HUDEP-2 (cell line): ENCODE results near the gene DLGAP4.
"Not testable (repeated sequence)": the region's sequence is repeated elsewhere in the genome, so short reads cannot be mapped to it uniquely, and the experiment has no call there.

Source experiments
- DNase-seq, 76 experiments: peaks; one replicate each; lab custom pipeline; 2025; ENCODE audit not compliant: unreplicated experiment in 76 of 76; lab: John Stamatoyannopoulos, UW

Gene DLGAP4

DNA sequence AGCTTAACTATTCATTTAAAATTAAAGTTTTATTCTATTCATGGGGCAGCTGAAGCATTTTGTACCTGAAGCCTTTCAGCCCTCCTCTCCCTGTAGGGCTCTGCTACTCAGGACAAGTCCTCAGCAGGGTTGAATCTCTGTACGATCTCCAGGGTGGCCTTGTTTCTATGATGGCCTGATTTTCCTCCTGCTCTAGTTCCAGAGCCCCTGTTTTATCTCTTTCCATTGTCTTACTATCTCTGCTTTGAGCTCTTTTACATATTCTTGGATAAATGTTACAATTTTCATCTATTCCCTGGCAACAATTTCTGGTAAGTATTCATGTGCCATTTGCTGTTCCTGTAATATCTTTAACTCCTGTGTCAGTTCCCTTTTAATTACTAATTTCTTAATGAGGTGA is 215.4 kb downstream of the DLGAP4 start:
- no peak for DNase-seq

DNA sequence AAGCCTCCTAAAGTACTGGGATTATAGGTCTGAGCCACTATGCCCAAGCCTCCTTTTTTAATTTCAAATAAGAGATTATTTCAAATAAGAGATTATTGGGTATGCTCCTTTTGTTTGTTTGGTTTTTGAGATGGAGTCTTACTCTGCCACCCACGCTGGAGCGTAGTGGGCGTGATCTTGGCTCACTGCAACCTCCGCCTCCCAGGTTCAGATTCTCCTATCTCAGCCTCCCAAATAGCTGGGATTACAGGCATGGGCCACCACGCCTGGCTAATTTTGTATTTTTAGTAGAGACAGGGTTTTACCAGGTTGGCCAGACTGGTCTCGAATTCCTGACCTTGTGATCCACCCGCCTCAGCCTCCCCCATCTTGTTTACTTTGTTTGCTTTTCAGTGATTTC is 216.3 kb downstream of the DLGAP4 start:
- not testable (repeated sequence) for DNase-seq

DNA sequence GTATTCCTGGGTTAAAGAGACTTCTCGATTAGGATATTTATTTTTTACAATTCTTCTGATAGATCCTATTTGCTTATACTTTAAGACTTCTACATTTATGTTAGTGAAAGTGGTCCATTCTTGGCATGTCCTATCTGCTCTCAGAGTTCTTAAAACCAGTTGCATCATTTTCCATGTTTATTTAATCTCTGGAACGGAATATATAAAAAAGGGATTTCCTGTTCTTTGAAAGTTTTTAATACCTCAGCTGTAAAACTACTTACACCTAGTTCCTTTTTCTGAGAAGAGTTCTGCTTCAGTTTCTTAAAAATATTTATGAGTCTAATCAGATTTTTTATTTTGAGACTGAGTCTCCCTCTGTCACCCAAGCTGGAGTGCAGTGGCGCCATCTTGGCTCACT is 217.2 kb downstream of the DLGAP4 start:
- no peak for DNase-seq

DNA sequence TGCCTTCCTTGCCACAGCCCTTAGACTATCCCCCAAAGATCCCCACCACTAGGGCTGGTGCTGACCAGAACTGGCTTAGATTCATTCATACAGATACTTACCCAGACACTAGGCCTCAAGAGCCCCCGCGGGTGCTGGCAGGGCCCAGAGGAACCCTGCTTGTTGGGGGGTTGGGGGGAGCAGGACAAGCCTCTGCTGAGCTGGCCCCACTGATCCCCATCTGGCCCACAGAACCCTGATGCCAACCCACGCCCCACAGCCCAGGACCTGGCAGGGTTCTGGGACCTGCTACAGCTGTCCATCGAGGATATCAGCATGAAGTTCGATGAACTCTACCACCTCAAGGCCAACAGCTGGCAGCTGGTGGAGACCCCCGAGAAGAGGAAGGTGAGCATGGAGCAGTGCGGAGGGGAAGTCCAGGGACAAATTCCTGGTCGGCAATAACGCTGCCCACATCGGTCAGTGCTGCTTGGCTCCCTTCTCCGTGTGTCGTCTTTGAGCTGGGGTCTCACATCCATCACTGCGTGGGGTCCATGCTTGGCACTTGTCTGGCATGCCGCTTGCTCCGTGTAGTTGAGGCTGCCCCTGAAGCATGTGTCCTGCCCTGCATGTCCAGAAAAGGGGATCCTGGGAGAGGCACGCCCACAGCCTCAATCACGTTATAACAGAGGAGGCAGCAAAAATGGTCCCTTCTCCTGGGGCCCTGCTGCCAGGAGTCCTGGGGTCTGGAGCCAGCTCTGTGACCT is 219.7 kb downstream of the DLGAP4 start:
- no peak for DNase-seq

DNA sequence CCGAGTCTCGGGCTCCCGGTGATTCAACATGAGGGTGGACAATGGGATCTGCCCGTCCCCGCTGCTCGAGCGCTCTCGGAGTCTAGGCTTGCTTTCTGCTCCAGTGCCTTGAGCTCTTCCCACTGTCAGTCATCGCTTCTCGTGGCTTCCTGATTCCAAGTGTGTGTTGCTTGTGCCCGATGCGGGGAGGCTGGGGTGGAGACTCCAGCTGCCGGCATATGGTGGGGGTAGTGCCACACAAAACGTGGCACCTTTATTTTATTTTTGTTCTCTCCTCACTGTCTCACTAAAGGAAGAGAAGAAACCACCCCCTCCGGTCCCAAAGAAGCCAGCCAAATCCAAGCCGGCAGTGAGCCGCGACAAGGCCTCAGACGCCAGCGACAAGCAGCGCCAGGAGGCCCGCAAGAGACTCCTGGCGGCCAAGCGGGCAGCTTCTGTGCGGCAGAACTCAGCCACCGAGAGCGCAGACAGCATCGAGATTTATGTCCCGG is 220.4 kb downstream of the DLGAP4 start:
- no peak for DNase-seq

DNA sequence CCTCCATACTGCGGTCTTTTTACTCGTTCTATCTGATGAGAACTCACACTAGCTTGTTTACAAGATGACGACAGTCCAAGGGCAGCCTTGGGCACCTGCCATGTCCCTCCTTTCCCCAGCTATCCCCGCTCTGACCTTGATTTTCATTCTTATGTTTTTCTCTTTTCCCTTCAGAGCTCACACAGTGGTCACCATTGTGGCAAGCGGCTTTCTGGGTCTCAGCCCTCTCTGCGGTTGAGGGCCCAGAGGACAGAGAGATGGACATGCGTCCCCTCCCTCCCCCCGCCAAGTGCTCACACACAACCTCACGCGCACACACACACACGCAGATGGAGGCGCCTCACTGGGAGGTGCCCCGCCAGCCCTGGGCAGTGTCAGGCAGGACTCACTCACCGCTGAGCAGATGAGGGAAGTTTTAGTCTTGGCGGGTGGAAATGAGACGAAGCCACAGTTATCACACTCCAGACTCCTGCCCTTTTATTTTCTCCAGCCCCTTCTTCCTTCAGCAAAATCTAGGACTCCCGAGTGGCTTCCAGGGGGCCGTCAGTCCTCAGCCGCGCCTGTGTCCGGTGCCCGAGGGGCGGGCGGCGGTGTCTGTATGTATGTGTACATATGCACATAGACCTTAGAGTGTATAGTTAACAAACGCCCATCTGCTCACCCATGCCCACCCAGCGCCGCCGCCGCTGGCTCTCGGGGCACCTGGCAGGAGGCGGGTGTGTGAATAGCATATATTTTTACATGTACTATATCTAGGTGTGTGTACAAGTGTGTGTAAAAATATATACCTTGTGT is 221.4 kb downstream of the DLGAP4 start:
- DNase-seq = no peak

DNA sequence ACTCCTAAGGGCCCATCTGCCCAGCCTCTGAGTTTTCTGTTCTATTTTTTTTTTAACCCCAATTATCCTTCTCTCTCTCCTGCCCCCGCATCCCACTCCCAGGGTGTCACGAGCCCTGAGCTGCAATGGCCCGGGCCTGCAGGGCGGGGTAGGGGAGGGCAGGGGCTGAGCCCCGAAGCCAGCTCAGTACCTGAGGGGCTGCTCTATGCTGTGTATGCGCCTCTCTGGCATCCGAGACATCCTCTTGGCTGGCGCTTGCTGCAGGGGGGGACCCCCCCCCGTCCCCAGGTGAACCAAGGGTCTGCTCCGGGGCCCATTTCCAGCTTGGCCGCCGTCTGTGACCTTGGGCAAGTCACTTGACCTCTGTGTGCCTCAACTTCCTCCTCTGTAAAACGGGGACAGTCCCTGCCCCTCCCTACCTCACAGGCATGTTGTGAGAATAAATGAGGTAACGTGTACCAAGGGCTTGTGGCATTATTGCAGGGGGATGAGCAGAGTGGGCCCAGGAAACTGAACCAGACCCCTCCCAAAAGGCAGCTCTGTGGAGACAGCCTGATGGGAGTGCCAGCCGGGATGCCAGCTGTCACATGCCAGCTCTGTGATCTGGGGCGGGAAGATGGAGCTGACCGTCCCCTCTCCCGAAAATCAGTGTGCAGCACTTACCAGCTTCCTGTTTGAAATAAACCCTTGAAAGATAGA is 222.2 kb downstream of the DLGAP4 start:
- no peak for DNase-seq

DNA sequence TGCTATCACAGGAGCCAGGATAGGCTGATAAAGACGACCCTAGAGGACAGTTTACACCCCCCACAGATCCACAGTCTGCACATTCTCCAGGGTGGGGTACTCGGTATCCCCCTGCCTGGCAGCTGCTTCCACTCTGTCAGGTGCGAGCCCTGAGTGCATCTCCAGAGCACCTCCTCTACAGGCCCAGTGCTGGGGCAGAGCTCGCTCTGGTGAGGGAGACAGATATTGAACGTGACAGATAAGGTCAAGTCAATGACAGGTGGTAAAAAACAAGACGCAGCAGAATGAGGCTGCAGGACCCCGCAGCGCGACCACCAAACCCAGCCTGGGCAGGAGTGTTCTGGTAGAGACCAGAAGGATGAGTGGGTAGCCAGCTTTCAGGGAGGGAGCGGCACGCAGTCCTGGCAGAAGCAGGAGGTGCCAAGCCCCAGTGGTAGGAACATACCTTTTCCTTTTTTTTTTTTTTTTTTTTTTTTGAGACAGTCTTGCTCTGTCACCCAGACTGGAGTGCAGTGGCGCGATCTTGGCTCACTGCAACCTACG is 222.8 kb downstream of the DLGAP4 start:
- no peak for DNase-seq

DNA sequence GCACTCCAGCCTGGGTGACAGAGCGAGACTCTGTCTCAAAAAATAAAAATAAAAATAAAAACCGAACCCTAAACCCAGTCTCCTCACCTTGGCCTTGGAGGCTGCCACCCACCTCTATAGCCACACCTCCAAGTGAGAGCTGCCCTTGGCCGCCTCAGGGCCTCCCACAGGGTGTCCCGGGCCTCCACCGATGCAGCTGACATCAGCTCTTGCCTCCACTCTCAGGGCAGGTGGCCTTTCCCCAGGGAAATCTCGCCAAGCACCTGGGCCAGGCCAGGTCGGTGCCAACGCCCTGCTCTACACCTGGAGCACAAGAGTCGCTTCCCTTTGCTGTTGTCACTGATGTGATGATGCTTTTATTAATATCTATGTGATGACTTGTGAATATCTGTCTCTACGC is 226.2 kb downstream of the DLGAP4 start:
- no peak for DNase-seq

DNA sequence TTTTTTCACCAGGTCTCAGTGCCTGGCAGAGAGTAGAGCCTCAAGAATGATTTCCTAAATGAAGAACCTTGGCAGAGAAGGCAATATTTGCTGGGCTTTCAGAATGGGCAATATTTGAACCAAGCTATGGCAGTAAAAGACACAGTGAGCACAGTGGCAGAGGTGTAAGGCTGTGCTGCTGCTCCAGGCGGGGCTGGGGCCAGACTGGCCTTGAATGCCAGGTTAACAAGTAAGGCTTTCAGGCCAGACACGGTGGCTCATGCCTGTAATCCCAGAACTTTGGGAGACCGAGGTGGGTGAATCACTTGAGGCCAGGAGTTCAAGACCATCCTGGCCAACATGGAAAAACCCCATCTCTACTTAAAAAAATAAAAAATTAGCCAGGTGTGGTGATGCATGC is 226.7 kb downstream of the DLGAP4 start:
- no peak for DNase-seq

DNA sequence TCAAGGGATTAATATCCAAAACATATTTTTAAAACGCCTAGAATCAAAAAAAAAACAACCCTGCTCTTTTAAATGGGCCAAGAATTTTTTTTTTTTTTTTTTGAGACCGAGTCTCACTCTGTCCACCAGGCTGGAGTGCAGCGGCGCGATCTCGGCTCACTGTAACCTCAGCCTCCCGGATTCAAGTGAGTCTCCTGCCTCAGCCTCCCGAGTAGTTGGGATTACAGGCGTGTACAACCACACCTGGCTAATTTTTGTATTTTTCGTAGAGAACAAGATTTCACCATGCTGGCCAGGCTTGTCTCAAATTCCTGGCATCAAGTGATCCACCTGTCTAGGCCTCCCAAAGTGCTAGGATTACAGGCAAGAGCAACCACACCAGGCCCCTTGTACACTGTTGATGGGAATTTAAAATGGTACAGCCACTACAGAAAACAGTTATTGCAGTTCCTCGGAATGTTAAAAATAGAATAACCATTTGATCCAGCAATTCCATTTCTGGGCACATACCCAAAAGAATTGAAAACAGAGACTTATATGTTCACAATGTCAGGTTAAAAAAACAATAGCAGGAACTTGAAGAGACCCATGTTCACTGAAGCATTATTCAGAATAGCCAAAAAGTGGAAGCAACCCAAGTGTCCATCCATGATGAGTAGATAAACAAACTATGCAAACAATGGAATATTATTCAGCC is 232.0 kb downstream of the DLGAP4 start:
- DNase-seq = no peak

DNA sequence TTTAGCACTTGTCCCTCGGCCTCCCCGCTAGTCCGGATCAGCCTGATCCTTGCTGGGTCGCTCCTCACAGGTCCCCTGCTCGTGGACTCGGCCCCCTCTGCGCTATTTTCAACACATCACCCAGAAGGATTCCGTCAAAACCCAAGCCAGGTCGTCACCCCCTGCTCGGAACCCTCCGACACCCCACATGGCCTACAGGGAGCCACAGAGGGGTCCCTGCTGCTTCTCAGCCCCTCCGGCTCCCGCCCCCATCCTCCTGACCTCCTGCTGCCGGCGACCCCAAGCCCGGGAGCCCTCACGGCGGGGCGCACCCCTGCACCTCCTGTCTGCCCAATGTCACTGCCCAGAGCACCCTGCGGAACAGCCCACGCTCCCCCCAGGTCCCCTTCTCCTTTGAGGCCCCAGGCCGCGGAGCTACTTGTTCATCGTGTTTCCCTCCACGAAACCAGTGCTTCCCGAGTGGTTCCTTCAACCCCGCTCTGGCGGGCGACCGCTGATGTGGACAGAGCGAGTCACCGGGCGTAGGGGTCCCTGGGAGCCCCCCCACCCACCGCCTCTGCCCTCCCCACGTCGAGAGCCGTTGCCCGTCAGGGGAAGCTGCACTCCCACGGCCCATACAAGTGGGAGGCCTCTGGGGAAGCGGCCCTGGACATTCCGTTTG is 234.5 kb downstream of the DLGAP4 start:
- no peak for DNase-seq

DNA sequence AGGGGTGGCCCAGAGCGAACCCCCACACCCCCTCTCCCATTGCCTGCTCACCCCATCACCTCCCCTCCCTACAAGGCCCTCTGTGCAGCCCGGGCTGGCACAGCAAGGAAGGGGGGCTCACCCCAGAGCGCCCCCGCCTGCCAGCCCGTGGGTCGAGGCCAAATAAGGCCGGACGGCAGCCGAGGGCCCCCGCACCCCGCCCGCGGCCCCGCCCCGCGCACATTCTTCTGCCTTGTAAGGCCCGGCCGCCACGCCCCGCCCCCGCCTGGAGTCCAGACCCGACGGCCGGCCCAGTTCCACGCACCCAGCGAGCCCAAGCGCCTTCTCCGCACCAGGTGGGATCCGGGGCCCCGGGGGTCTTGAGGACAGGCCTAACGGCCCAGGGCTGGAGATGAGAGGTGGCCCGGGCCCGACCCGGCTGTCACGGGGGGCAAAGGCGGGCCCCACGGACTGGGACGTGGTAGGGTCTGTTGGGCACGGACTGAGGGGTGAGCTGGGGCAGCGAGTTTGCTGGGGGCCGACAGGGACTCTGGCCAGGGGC is 235.2 kb downstream of the DLGAP4 start, which contains the start of gene MYL9:
Gene MYL9 (plus strand): TSS at position 293 of the 541 bp plus-strand sequence. CDS start 3,366 bp downstream, outside the sequence.
- DNase-seq = peak in 5 of 76 experiments; percentile 5 to 30 (median 8)

DNA sequence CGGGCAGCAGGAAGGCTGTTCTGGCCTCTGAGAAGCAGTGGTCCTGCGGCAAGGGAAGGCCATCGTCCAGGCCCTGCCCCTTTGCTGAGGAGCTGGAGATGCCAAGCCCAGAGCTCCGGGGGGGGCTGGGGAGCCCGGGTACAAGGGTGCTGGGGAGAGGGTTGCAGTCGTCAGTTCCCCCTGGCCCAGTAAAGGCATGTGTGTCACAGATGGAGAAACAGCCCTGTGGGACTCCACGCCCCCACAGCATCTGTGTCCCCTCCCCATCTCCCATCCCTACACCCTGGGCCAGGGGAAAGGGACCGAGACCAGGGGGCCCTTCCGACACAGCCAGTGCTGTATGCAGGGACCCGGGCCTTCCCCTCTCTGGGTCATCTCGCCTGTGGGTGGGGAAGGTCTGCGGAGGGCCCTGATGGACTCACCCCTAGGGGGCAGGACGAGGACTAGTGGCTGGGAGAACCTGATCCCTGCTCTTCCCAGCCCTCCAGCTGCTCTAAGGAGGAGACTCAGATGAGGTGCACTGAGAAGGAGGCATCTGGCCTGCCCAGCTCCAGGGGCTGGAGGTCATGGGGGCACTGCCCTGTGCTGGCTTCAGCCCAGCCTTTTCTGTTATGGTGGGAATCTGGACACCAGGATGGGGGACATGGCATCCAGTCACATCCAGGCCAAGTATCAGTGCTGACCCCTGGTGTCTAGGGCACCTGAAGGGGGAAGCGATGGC is 235.8 kb downstream of the DLGAP4 start:
- peak in 1 of 76 experiments; percentile 6 for DNase-seq

DNA sequence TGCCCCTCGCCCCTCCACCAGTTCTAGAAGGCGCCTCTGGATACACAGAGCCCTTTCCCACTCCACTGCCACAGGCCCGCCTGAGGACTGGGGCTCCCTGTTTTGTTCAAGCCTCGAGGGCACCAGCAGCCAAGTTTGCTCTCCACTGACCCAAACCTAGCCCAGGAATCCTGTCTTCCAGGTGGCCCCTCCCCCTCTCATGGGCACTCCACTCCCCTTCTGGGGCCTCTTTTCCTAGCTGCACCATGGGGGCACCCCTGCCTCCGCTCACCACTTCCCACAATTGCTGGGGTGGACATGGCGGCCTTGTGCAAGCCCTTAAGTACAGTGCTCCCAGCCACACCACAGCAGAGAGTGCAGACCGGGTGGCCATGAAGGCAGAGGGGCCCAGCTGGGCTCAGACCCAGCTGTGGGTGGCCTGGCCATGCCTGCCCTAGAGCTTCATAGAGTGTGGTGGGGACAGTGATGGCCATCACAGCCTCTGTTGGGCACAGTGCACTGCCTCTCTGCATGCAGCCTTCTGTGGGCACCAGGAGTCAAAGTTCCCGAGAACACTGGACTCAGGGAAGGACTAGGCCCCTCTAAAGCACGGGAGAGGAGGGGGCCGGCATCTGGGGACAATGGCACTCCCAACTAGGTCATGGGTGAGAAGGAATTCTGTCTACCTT is 236.5 kb downstream of the DLGAP4 start:
- no peak for DNase-seq

DNA sequence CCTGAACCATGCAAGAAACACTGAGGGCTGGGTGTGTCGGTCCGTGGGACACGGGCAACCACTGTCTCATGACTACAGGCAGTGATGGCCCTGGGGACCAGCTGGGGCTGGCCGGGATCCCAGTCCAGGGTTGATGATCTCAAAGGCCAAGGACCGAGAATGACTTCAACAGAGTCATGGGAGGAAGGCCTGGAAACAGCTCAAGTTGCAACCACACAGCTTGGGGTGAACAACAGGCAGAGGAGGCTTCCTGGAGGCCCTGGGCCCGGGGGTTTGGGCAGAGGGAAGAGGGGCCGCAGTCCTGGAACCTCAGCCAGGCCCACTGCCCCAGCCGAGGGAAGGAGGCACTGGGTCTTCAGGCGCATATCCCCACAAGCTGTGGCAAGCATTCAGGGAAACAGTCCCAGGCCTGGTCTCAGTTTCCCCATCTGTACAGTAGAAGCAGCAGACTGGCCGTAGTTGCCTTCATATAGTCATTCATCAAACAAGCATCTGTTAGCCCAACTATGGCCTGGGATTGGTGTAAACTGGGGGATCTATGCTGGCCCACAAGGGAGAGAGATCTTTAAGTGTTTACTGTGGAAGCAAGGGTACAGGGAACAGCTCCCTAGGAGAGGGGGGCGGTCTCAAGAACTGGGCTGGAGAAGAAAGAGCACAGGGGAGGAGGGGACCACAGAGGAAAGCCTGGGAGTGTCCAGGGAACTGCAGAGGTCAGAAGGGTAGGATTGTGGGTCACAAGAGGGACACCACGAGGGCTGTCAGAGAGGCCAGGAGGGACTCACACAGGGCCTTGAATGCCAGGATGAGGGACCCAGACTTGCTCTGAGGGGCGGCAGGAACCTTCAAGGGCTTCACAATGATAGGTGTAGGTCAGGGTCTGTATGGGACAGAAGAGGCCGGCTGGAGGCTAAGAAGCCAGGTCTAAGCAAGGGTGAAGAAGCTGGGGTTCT is 237.3 kb downstream of the DLGAP4 start:
- DNase-seq = no peak
